SK-N-SH (cell line): Measurements from ENCODE around the gene ZNF30. TPM values are rescaled to one million over a fixed set of nuclear protein-coding genes. Genes with fewer than 3 reads are reported as not detected.

Experiments
- CTCF ChIA-PET: fragments of 300-600, 350-600 bp; formaldehyde crosslinking; extraction: SDS; loops from one replicate; lab custom pipeline; 2021; lab: Yijun Ruan, JAX
- POLR2A ChIA-PET: fragments of 350-600 bp; sonication (Branson Sonifier 250); formaldehyde crosslinking; extraction: SDS; loops from one replicate; lab custom pipeline; 2020; ENCODE audit warnings: antibody characterized with exemption, inconsistent platforms; lab: Yijun Ruan, JAX
- DNase-seq: peaks from one replicate; pipeline ENCODE4 v3.0.0; 2012
- H2AFZ ChIP-seq: fragments of 200-600 bp; sonication (generic); 2 replicates; pipeline ENCODE4 v1.8.1; 2016; ENCODE audit warnings: antibody characterized with exemption, mild to moderate bottlenecking, low read depth
- H3F3A ChIP-seq: fragments of 200-600 bp; sonication (generic); replicated peaks from 2 replicates; pipeline ENCODE3; 2016; ENCODE audit warnings: antibody characterized with exemption, mild to moderate bottlenecking; ENCODE audit not compliant: insufficient read depth
- H3K27ac ChIP-seq, 2 experiments: fragments of 200-500 bp in 1 of 2; fragments of 200-600 bp in 1 of 2; sonication (Bioruptor generic) in 1 of 2; sonication (generic), shearing (Covaris generic) in 1 of 2; 2 replicates each; pipeline versions ENCODE4 v1.5.1 to v1.6.1; 2014 to 2016; ENCODE audit warnings: low read depth in 2 of 2, inconsistent platforms in 1 of 2, low read length in 1 of 2, mild to moderate bottlenecking in 1 of 2, mixed read lengths in 1 of 2
- H3K27me3 ChIP-seq: fragments of 200-600 bp; sonication (generic), shearing (Covaris generic); 2 replicates; pipeline ENCODE4 v1.6.1; 2016; ENCODE audit warnings: mixed run types; ENCODE audit not compliant: insufficient read depth
- H3K36me3 ChIP-seq, 2 experiments: fragments of 200-500 bp in 1 of 2; fragments of 200-600 bp in 1 of 2; sonication (Bioruptor generic) in 1 of 2; sonication (generic) in 1 of 2; replicated peaks in 1 of 2; 2 replicates each; pipeline versions ENCODE3 to v1.5.1; 2014 to 2016; ENCODE audit warnings: low read length in 1 of 2, mild to moderate bottlenecking in 1 of 2; ENCODE audit not compliant: insufficient read depth in 2 of 2, control insufficient read depth in 1 of 2
- H3K4me1 ChIP-seq, 2 experiments: fragments of 200-500 bp in 1 of 2; fragments of 200-600 bp in 1 of 2; sonication (Bioruptor generic) in 1 of 2; sonication (generic), shearing (Covaris generic) in 1 of 2; 2 replicates each; pipeline versions ENCODE4 v1.5.1 to v1.6.1; 2014 to 2016; ENCODE audit warnings: low read depth in 1 of 2, low read length in 1 of 2, mixed run types in 1 of 2; ENCODE audit not compliant: insufficient read depth in 2 of 2, control insufficient read depth in 1 of 2
- H3K4me2 ChIP-seq: fragments of 200-600 bp; sonication (generic), shearing (Covaris generic); 2 replicates; pipeline ENCODE4 v1.6.1; 2017; ENCODE audit warnings: mixed run types
- H3K4me3 ChIP-seq, 2 experiments: fragments of 200-500 bp in 1 of 2; fragments of 200-600 bp in 1 of 2; sonication (Bioruptor generic) in 1 of 2; sonication (generic), shearing (Covaris generic) in 1 of 2; 2 replicates each; pipeline versions ENCODE4 v1.5.1 to v1.8.1; 2014 to 2016; ENCODE audit warnings: low read depth in 2 of 2, inconsistent platforms in 1 of 2, low read length in 1 of 2, mild to moderate bottlenecking in 1 of 2, mixed read lengths in 1 of 2, moderate library complexity in 1 of 2
- H3K79me2 ChIP-seq: fragments of 200-600 bp; sonication (generic); 2 replicates; pipeline ENCODE4 v1.8.1; 2017; ENCODE audit warnings: mild to moderate bottlenecking; ENCODE audit not compliant: insufficient read depth
- H3K9ac ChIP-seq: fragments of 200-600 bp; sonication (generic); 2 replicates; pipeline ENCODE4 v1.6.1; 2017; ENCODE audit warnings: mixed run types
- H3K9me2 ChIP-seq: fragments of 200-600 bp; sonication (generic); 2 replicates; pipeline ENCODE4 v1.6.1; 2017; ENCODE audit warnings: mixed run types
- H3K9me3 ChIP-seq: fragments of 200-600 bp; sonication (generic); 2 replicates; pipeline ENCODE4 v1.6.1; 2017; ENCODE audit warnings: mixed run types, mild to moderate bottlenecking, moderate library complexity
- H4K20me1 ChIP-seq: fragments of 200-600 bp; sonication (generic); 2 replicates; pipeline ENCODE4 v1.6.1; 2017; ENCODE audit warnings: mild to moderate bottlenecking, mixed run types; ENCODE audit not compliant: insufficient read depth
- CTCF ChIP-seq: fragments of 200-600 bp; sonication (generic); IDR thresholded peaks from 2 replicates; pipeline ENCODE4 v1.6.1; 2017; ENCODE audit warnings: antibody characterized with exemption, mild to moderate bottlenecking, moderate library complexity
- EZH2phosphoT487 ChIP-seq: fragments of 200-600 bp; sonication (generic); IDR thresholded peaks from 2 replicates; pipeline ENCODE4 v1.6.1; 2017; ENCODE audit warnings: low read depth, mixed run types, mild to moderate bottlenecking, antibody characterized with exemption, moderate library complexity, borderline replicate concordance
- FOSL2 ChIP-seq: IDR thresholded peaks from 2 replicates; pipeline ENCODE4 v1.4.0; 2012; ENCODE audit warnings: low read depth, mild to moderate bottlenecking, moderate library complexity, borderline replicate concordance
- JUND ChIP-seq: IDR thresholded peaks from 2 replicates; pipeline ENCODE4 v1.4.0; 2012
- MXI1 ChIP-seq: IDR thresholded peaks from 2 replicates; pipeline ENCODE4 v1.6.1; 2012; ENCODE audit warnings: mild to moderate bottlenecking, low read depth, low read length, improper control_type of control experiment
- NRF1 ChIP-seq: IDR thresholded peaks from 2 replicates; pipeline ENCODE4 v1.6.1; 2012; ENCODE audit warnings: low read depth, mild to moderate bottlenecking, low read length
- PBX3 ChIP-seq: IDR thresholded peaks from 2 replicates; pipeline ENCODE4; 2012
- RCOR1 ChIP-seq: fragments of 150-350 bp; IDR thresholded peaks from 2 replicates; pipeline ENCODE4 v1.6.1; 2017; ENCODE audit warnings: antibody characterized with exemption, low read length
- SIN3A ChIP-seq: IDR thresholded peaks from 2 replicates; pipeline ENCODE4 v1.6.1; 2012; ENCODE audit warnings: low read depth, mild to moderate bottlenecking, low read length, moderate library complexity, borderline replicate concordance
- TCF12 ChIP-seq: IDR thresholded peaks from 2 replicates; pipeline ENCODE4 v1.4.0; 2012
- TEAD4 ChIP-seq: IDR thresholded peaks from 2 replicates; pipeline ENCODE4 v1.4.0; 2012; ENCODE audit warnings: mild to moderate bottlenecking, borderline replicate concordance; ENCODE audit not compliant: insufficient read depth
- YY1 ChIP-seq: IDR thresholded peaks from 2 replicates; pipeline ENCODE4 v1.4.0; 2012; ENCODE audit warnings: low read depth, mild to moderate bottlenecking
- WGBS: methylation state at CpG from one replicate; pipeline ENCODE4 v1.1.6; 2017; ENCODE audit warnings: low lambda C conversion rate; 5-methylcytosine and 5-hydroxymethylcytosine counted together
- polyA plus RNA-seq, 3 experiments: library from polyadenylated mRNA; depleted of rRNA; stranded (reverse); fragments of >200 nt; gene quantifications; 2 replicates each; pipeline ENCODE4 v1.2.3, GENCODE V29; 2012
- TF ChIP-seq, protein P1 (sequence below): fragments of 150-350 bp; IDR thresholded peaks from 2 replicates; pipeline ENCODE4 v1.6.1; 2017; ENCODE audit warnings: antibody characterized with exemption, low read length, low read depth, borderline replicate concordance
- TF ChIP-seq, protein P2 (sequence below): IDR thresholded peaks from 2 replicates; pipeline ENCODE4 v1.4.0; 2012; ENCODE audit warnings: low read depth
- TF ChIP-seq, protein P3 (sequence below): IDR thresholded peaks from 2 replicates; pipeline ENCODE4 v1.6.1; 2012; ENCODE audit warnings: mild to moderate bottlenecking, low read depth, low read length, moderate library complexity

ZNF30 gene
- polyA plus RNA-seq, 1 of the 3 experiments (the other 2 are of a cell fraction), result 1.7 TPM

DNA sequence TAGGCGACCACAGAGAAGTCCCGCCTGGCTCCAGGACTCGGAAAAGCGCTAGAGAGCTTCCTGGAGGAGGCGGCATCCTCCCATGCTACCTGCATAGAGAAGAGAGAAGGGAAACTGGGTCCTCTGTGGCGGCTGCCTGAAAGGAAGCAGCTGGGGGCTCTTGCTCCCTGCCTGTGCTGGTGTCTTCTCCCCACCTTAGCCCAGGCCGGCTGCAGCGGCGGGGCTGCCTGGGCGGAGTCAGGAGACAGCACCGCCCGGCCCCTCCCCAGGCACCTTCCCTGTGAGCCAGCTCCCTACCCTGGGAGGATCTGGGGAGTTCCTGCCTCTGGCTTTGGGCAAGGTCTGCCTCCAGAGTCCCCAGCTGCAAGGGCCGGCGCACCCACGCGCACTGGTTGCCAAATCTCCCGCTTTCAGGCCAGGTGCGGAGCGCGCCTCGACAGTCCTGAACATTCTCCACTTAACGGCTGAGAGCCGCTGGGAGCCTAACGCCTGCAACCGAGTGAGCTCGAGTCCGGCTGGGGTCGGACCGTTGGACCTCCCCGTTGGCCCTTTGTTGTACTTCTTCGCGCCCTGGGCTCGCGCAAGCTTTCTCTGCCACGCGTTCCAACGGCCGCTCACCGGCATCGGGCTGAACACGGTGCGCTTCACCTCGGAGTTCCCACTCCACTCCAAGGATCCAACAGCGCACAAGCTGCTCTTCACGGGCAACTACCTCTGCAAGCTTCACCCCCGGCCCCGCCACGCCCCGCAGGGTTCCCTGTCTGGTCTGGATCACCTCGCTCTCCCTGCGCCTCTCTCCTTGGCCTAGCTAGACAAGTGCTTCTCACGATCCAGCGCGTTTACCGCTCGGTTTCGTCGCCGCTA lies 21.8 kb upstream of the ZNF30 start:
- POLR2A ChIA-PET, result no interaction called here
- Histone ChIP-seq H3K9ac (no peak overlapping the region), H3K9me3 (no peaks in the 10 kb centered on the region), H2AFZ (no peak overlapping the region), H3K9me2 (no peaks in the 10 kb centered on the region), H3K4me2 (no peak overlapping the region), H3F3A (no peaks in the 10 kb centered on the region), H3K27me3 (peaks cover 12% of the 10 kb centered on the region; the same call in 1 of the 2 replicates), H3K79me2 (no peaks in the 10 kb centered on the region), H3K36me3 (no peaks in the 10 kb centered on the region), H3K4me1 (no peaks in the 10 kb centered on the region; a peak in 1 of 4 replicates), H3K4me3 (no peak overlapping the region; a peak in 1 of 4 replicates), H3K27ac (no peak overlapping the region), H4K20me1 (no peaks in the 10 kb centered on the region)
- CTCF ChIA-PET, result interaction anchor here (0.9 kb wide), 1 partner anchor 448 kb away, joined by 3 read pairs; no protein-coding TSS in a partner anchor
- TF ChIP-seq MXI1 (no peak), JUND (no peak), EZH2phosphoT487 (no peak), TEAD4 (no peak), PBX3 (no peak), TCF12 (no peak), CTCF (no peak)
- TF ChIP-seq, protein P1, sequence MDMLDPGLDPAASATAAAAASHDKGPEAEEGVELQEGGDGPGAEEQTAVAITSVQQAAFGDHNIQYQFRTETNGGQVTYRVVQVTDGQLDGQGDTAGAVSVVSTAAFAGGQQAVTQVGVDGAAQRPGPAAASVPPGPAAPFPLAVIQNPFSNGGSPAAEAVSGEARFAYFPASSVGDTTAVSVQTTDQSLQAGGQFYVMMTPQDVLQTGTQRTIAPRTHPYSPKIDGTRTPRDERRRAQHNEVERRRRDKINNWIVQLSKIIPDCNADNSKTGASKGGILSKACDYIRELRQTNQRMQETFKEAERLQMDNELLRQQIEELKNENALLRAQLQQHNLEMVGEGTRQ, result no peak
- 18% methylated on average over 32 of the region's 59 CpGs for WGBS
- DNase-seq, result peak; percentile 31

GRCh38 chr19:34910770-34911169 lies 15.9 kb upstream of the ZNF30 start:
- 37% methylated on average over 3 of the region's 3 CpGs for WGBS
- ChIA-PET POLR2A (no interaction called here), CTCF (no interaction called here)
- Histone ChIP-seq H2AFZ (no peak overlapping the region), H3K79me2 (no peaks in the 10 kb centered on the region), H3K4me3 (no peak overlapping the region), H4K20me1 (no peaks in the 10 kb centered on the region), H3F3A (no peaks in the 10 kb centered on the region), H3K9me2 (no peaks in the 10 kb centered on the region), H3K27ac (no peak overlapping the region), H3K9ac (no peak overlapping the region), H3K4me2 (no peak overlapping the region), H3K9me3 (no peaks in the 10 kb centered on the region), H3K36me3 (no peaks in the 10 kb centered on the region), H3K4me1 (no peaks in the 10 kb centered on the region), H3K27me3 (0 out of 2 replicates have a peak, but pooled peaks cover 2% of the 10 kb centered on the region)
- no peak for DNase-seq
- TF ChIP-seq FOSL2, result no peak
- TF ChIP-seq, protein P2, sequence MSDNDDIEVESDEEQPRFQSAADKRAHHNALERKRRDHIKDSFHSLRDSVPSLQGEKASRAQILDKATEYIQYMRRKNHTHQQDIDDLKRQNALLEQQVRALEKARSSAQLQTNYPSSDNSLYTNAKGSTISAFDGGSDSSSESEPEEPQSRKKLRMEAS, result no peak
- no peak for TF ChIP-seq TEAD4
- TF ChIP-seq, protein P3, sequence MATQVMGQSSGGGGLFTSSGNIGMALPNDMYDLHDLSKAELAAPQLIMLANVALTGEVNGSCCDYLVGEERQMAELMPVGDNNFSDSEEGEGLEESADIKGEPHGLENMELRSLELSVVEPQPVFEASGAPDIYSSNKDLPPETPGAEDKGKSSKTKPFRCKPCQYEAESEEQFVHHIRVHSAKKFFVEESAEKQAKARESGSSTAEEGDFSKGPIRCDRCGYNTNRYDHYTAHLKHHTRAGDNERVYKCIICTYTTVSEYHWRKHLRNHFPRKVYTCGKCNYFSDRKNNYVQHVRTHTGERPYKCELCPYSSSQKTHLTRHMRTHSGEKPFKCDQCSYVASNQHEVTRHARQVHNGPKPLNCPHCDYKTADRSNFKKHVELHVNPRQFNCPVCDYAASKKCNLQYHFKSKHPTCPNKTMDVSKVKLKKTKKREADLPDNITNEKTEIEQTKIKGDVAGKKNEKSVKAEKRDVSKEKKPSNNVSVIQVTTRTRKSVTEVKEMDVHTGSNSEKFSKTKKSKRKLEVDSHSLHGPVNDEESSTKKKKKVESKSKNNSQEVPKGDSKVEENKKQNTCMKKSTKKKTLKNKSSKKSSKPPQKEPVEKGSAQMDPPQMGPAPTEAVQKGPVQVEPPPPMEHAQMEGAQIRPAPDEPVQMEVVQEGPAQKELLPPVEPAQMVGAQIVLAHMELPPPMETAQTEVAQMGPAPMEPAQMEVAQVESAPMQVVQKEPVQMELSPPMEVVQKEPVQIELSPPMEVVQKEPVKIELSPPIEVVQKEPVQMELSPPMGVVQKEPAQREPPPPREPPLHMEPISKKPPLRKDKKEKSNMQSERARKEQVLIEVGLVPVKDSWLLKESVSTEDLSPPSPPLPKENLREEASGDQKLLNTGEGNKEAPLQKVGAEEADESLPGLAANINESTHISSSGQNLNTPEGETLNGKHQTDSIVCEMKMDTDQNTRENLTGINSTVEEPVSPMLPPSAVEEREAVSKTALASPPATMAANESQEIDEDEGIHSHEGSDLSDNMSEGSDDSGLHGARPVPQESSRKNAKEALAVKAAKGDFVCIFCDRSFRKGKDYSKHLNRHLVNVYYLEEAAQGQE, result no peak
- no peak for TF ChIP-seq SIN3A
- no peak for TF ChIP-seq PBX3
- TF ChIP-seq JUND, result no peak
- TF ChIP-seq EZH2phosphoT487, result no peak
- TF ChIP-seq YY1, result no peak
- TF ChIP-seq RCOR1, result no peak
- no peak for TF ChIP-seq NRF1
